ENCODE results near the gene HAAO. TPM values are rescaled to one million over a fixed set of nuclear protein-coding genes. Genes with fewer than 3 reads are reported as not detected.

The HAAO gene
- total RNA-seq, 1 experiment from 2014 or later, result 6.6 TPM

- Histone ChIP-seq H2BK5ac (ENCODE audit: insufficient read length, low read length) (no peak overlapping the region), H3K27me3 (ENCODE audit: insufficient read depth, low read length) (no peaks in the 10 kb centered on the region; the same call in 1 of the 2 replicates), H3K27ac (ENCODE audit: insufficient read length, low read depth, low read length) (no peak overlapping the region), H3K9ac (ENCODE audit: extremely low read depth, insufficient read length, low read length) (no peak overlapping the region), H2AK5ac (ENCODE audit: insufficient read length, low read length) (no peak overlapping the region), H3T11ph (ENCODE audit: low read length) (no peak overlapping the region), H3K18ac (ENCODE audit: insufficient read length, low read depth, low read length) (no peak overlapping the region), H3K4me2 (ENCODE audit: insufficient read depth, insufficient read length, low read length) (no peak overlapping the region), H2BK20ac (ENCODE audit: low read depth, low read length, poor library complexity, severe bottlenecking) (no peak overlapping the region), H3K4me1 (ENCODE audit: insufficient read depth, low read length) (no peaks in the 10 kb centered on the region), H2BK12ac (ENCODE audit: insufficient read length, low read depth, low read length) (no peak overlapping the region), H3K79me1 (ENCODE audit: insufficient read depth, low read depth, low read length, poor library complexity, severe bottlenecking) (no peaks in the 10 kb centered on the region), H4K8ac (replicated peaks; ENCODE audit: insufficient read length, low read depth, low read length) (no peak overlapping the region), H3K4ac (ENCODE audit: low read depth, low read length) (no peak overlapping the region), H2BK15ac (ENCODE audit: low read depth, low read length) (no peak overlapping the region), H3K79me2 (ENCODE audit: insufficient read depth, low read length) (no peaks in the 10 kb centered on the region), H2AFZ (ENCODE audit: low read length) (no peak overlapping the region), H4K91ac (ENCODE audit: insufficient read length, low read depth, low read length) (no peak overlapping the region), H3K56ac (ENCODE audit: insufficient read length, low read depth, low read length) (no peak overlapping the region), H4K5ac (ENCODE audit: insufficient read length, low read depth, low read length) (no peak overlapping the region), H3K23me2 (ENCODE audit: insufficient read length, low read depth, low read length, poor library complexity, severe bottlenecking) (no peaks in the 10 kb centered on the region), H2BK120ac (ENCODE audit: low read depth, low read length, poor library complexity, severe bottlenecking) (no peak overlapping the region), H3K14ac (ENCODE audit: insufficient read depth, low read length) (no peak overlapping the region), H3K9me3 (ENCODE audit: control insufficient read depth, low read depth, low read length) (no peaks in the 10 kb centered on the region), H4K20me1 (ENCODE audit: control insufficient read depth, insufficient read depth, insufficient read length) (no peaks in the 10 kb centered on the region), H3K23ac (ENCODE audit: insufficient read length, low read depth, low read length) (no peak overlapping the region)
- no peak for DNase-seq
- Mint-ChIP-seq H3K9me3 (no peaks in the 10 kb centered on the region; a peak in 1 of 5 replicates), H3K4me3 (no peak overlapping the region), H3K36me3 (ENCODE audit: insufficient read depth in 1 of 3, low read depth in 3 of 3) (no peaks in the 10 kb centered on the region), H3K27me3 (ENCODE audit: low read depth) (peaks cover 21% of the 10 kb centered on the region), H3K4me1 (peaks cover 11% of the 10 kb centered on the region in 2 experiments), H3K27ac (no peak overlapping the region)
- no CpG with 5 or more reads among the region's 2 CpGs for WGBS (ENCODE audit: extremely low coverage, insufficient read length, low lambda C conversion rate)
- TF ChIP-seq CTCF (conservative IDR thresholded peaks at IDR 0.05), result no peak
Observed at GRCh38 chr2:42824454-42824807, 32.0 kb upstream of the HAAO start.

All from H9 (cell line).